ENCODE measurements around the gene IFT43. TPM values are rescaled to one million over a fixed set of nuclear protein-coding genes. Genes with fewer than 3 reads are reported as not detected.

Gene IFT43
- 100 to 1,000 TPM in 1 of 4 donors, 10 to 100 TPM in 3; 28.5 to 101 (median 55.5) TPM for polyA plus RNA-seq
- long read RNA-seq, donor 1: 0 reads
- long read RNA-seq, donor 2, transcript IFT43-202 (9 exons, 833 nt): major isoform, 9 of 9 reads
- long read RNA-seq, donor 2, partial matches to known transcripts: 0 of 9 reads
- long read RNA-seq, donor 2, other reads (novel, unspliced or antisense): 0 of 9 reads
- long read RNA-seq, donor 3, transcript IFT43-202 (9 exons, 833 nt): major isoform, 9 of 17 reads
- long read RNA-seq, donor 3, partial matches to known transcripts: 6 of 17 reads
- long read RNA-seq, donor 3, other reads (novel, unspliced or antisense): 0 of 17 reads
- long read RNA-seq, donor 4, partial matches to known transcripts: 0 of 1 reads
- long read RNA-seq, donor 4, other reads (novel, unspliced or antisense): 0 of 1 reads
- long read RNA-seq, donor 5, partial matches to known transcripts: 0 of 3 reads
- long read RNA-seq, donor 5, other reads (novel, unspliced or antisense): 0 of 3 reads
- long read RNA-seq, donor 6, transcript IFT43-202 (9 exons, 833 nt): major isoform, 12 of 13 reads
- long read RNA-seq, donor 6, partial matches to known transcripts: 0 of 13 reads
- long read RNA-seq, donor 6, other reads (novel, unspliced or antisense): 0 of 13 reads
- long read RNA-seq, donor 7: 0 reads
- long read RNA-seq, donor 8, partial matches to known transcripts: 0 of 1 reads
- long read RNA-seq, donor 8, other reads (novel, unspliced or antisense): 0 of 1 reads
- long read RNA-seq, donor 9, partial matches to known transcripts: 5 of 9 reads
- long read RNA-seq, donor 9, other reads (novel, unspliced or antisense): 0 of 9 reads
- long read RNA-seq, donor 10, transcript IFT43-202 (9 exons, 833 nt): major isoform, 15 of 30 reads
- long read RNA-seq, donor 10, partial matches to known transcripts: 15 of 30 reads
- long read RNA-seq, donor 10, other reads (novel, unspliced or antisense): 0 of 30 reads

GRCh38 chr14:75985618-75986438 lies at the start of gene IFT43:
Gene IFT43, plus strand, starts transcription at chr14:75985763. Its CDS starts 24 bp downstream, at chr14:75985787.
- FAIRE-seq: no peak
- DNase-seq: peak; percentile 86 to 96
- peak within 1 kb of the TSS; percentile 9 to 76 (median 73) for H3K27ac ChIP-seq (ENCODE audit: low read depth in 1 of 3, low read length in 2 of 3)
- WGBS, 3 donors: 0 to 1% (median 1%) methylated on average over 44 to 52 of the region's 52 CpGs
- peaks cover 0 to 12% (median 0%) of the 10 kb centered on the region in 3 donors for H3K36me3 ChIP-seq (ENCODE audit: control insufficient read depth in 3 of 3, insufficient read depth in 2 of 3, low read depth in 1 of 3, low read length in 3 of 3)
- H3K4me3 ChIP-seq (ENCODE audit: low read depth in 1 of 3, low read length in 3 of 3): peak within 1 kb of the TSS; percentile 74 to 82 (median 79)
- H3K27me3 ChIP-seq (ENCODE audit: control insufficient read depth in 3 of 3, insufficient read depth in 3 of 3, low read length in 3 of 3): no peaks in the 10 kb centered on the region
- H3K4me1 ChIP-seq (ENCODE audit: control insufficient read depth in 3 of 3, insufficient read depth in 2 of 3, low read depth in 1 of 3, low read length in 2 of 3): peaks cover 1 to 29% (median 3%) of the 10 kb centered on the region in 3 donors
- no peaks in the 10 kb centered on the region for H3K9me3 ChIP-seq (ENCODE audit: control insufficient read depth in 2 of 2, insufficient read depth in 1 of 2, low read depth in 1 of 2, low read length in 1 of 2)

GRCh38 chr14:75939200-75939599 lies 46.4 kb upstream of the IFT43 start:
- WGBS, 3 donors: 70 to 89% (median 71%) methylated on average over 1 of the region's 1 CpG

GRCh38 chr14:75941030-75941429 lies 44.5 kb upstream of the IFT43 start:
- Histone ChIP-seq H3K27me3 (ENCODE audit: control insufficient read depth in 3 of 3, insufficient read depth in 3 of 3, low read length in 3 of 3) (no peaks in the 10 kb centered on the region), H3K36me3 (ENCODE audit: control insufficient read depth in 3 of 3, insufficient read depth in 2 of 3, low read depth in 1 of 3, low read length in 3 of 3) (peaks cover 0 to 5% (median 0%) of the 10 kb centered on the region in 3 donors), H3K4me3 (ENCODE audit: low read depth in 1 of 3, low read length in 3 of 3) (no peak overlapping the region), H3K27ac (ENCODE audit: low read depth in 1 of 3, low read length in 2 of 3) (no peak overlapping the region), H3K4me1 (ENCODE audit: control insufficient read depth in 3 of 3, insufficient read depth in 2 of 3, low read depth in 1 of 3, low read length in 2 of 3) (no peaks in the 10 kb centered on the region), H3K9me3 (ENCODE audit: control insufficient read depth in 2 of 2, insufficient read depth in 1 of 2, low read depth in 1 of 2, low read length in 1 of 2) (no peaks in the 10 kb centered on the region)
- WGBS, 3 donors: 82 to 88% (median 83%) methylated on average over 4 of the region's 4 CpGs
- FAIRE-seq (no peak), DNase-seq (no peak)

More at GRCh38 chr14:75939200-75939599, 46.4 kb upstream of the IFT43 start:
- Histone ChIP-seq H3K27ac (ENCODE audit: low read depth in 1 of 3, low read length in 2 of 3) (no peak overlapping the region), H3K36me3 (ENCODE audit: control insufficient read depth in 3 of 3, insufficient read depth in 2 of 3, low read depth in 1 of 3, low read length in 3 of 3) (peaks cover 0 to 3% (median 0%) of the 10 kb centered on the region in 3 donors), H3K4me3 (ENCODE audit: low read depth in 1 of 3, low read length in 3 of 3) (no peak overlapping the region), H3K4me1 (ENCODE audit: control insufficient read depth in 3 of 3, insufficient read depth in 2 of 3, low read depth in 1 of 3, low read length in 2 of 3) (no peaks in the 10 kb centered on the region), H3K9me3 (ENCODE audit: control insufficient read depth in 2 of 2, insufficient read depth in 1 of 2, low read depth in 1 of 2, low read length in 1 of 2) (no peaks in the 10 kb centered on the region), H3K27me3 (ENCODE audit: control insufficient read depth in 3 of 3, insufficient read depth in 3 of 3, low read length in 3 of 3) (no peaks in the 10 kb centered on the region)
- no peak for FAIRE-seq
- no peak for DNase-seq

DNA sequence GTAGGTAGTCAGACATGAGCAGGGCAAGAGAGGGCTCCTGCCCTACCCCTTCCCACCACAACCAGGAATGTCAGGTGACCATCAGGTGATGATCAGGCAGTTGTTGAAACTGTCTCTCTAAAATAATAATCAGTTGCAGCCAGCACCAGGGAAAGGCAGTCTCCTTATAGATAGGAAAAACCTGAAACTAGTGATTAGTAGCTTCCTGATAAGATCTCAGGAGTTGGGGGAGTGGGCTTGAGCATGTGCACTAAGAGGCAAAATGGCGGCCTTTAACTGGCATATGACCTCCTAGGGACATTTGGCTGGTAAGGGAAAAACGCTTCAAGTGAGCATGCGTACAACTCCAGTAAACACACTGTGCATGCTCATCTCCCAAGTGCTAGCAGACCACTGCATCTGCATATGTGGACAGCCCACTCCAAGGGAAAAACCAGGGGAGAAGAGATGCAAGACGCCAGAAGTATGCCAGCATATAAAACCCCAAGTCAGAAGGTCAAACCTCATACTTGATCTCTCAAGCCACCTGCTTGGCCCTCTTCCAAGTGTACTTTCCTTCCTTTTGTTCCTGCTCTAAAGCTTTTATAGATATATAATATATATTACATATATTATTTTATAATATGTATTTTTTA lies 40.8 kb upstream of the IFT43 start:
- WGBS, 3 donors: 75 to 88% (median 77%) methylated on average over 4 of the region's 4 CpGs
- H3K9me3 ChIP-seq (ENCODE audit: control insufficient read depth in 2 of 2, insufficient read depth in 1 of 2, low read depth in 1 of 2, low read length in 1 of 2): no peaks in the 10 kb centered on the region
- no peak overlapping the region for H3K27ac ChIP-seq (ENCODE audit: low read depth in 1 of 3, low read length in 2 of 3)
- H3K27me3 ChIP-seq (ENCODE audit: control insufficient read depth in 3 of 3, insufficient read depth in 3 of 3, low read length in 3 of 3): no peaks in the 10 kb centered on the region
- H3K36me3 ChIP-seq (ENCODE audit: control insufficient read depth in 3 of 3, insufficient read depth in 2 of 3, low read depth in 1 of 3, low read length in 3 of 3): peaks cover 0 to 7% (median 0%) of the 10 kb centered on the region in 3 donors
- no peak for DNase-seq
- no peak for FAIRE-seq
- no peak overlapping the region for H3K4me3 ChIP-seq (ENCODE audit: low read depth in 1 of 3, low read length in 3 of 3)
- H3K4me1 ChIP-seq (ENCODE audit: control insufficient read depth in 3 of 3, insufficient read depth in 2 of 3, low read depth in 1 of 3, low read length in 2 of 3): no peaks in the 10 kb centered on the region

DNA sequence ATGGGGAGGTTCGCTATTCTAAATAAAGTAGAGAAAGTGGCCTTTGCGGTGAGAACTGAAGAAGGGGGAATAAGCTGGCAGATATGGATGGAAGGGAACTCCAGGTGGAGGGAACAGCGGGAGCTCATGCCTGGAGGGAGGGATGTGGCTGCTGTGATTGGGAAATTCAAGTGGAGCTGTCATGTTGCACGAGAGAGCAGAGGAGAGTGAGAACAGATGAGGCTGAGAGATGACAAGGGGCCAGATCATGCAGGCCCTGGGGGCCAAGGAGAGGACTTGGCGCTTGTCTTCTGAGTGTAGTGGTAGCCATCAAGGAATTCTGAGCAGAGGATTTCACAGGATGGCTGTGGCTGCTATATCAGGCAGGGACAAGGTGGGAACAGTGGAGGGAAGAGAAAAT lies 38.8 kb upstream of the IFT43 start:
- H3K27ac ChIP-seq (ENCODE audit: low read depth in 1 of 3, low read length in 2 of 3): no peak overlapping the region
- H3K4me1 ChIP-seq (ENCODE audit: control insufficient read depth in 3 of 3, insufficient read depth in 2 of 3, low read depth in 1 of 3, low read length in 2 of 3): no peaks in the 10 kb centered on the region
- FAIRE-seq: no peak

DNA sequence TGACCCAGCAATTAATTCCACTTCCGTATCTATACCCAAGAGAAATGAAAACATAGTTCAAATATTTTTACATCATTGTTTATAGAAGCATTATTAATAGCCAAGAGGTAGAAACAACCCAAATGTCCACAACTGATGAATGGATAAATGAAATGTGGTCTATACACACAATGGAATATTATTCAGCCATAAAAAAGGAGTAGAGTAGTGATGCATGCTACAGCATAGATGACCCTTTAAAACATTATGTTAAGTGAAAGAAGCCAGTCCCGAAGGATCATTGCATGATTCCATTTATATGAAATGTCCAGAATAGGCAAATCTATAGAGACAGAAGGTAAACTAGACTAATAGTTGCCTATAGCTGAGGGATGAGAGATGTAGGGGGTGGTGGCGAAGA lies 33.1 kb upstream of the IFT43 start:
- FAIRE-seq (no peak), DNase-seq (no peak)
- H3K4me1 ChIP-seq (ENCODE audit: control insufficient read depth in 3 of 3, insufficient read depth in 2 of 3, low read depth in 1 of 3, low read length in 2 of 3): no peaks in the 10 kb centered on the region
- H3K36me3 ChIP-seq (ENCODE audit: control insufficient read depth in 3 of 3, insufficient read depth in 2 of 3, low read depth in 1 of 3, low read length in 3 of 3): peaks cover 0 to 11% (median 0%) of the 10 kb centered on the region in 3 donors
- no peaks in the 10 kb centered on the region for H3K27me3 ChIP-seq (ENCODE audit: control insufficient read depth in 3 of 3, insufficient read depth in 3 of 3, low read length in 3 of 3)
- 92 to 98% (median 97%) methylated on average over 3 of the region's 3 CpGs for WGBS, 3 donors
- H3K27ac ChIP-seq (ENCODE audit: low read depth in 1 of 3, low read length in 2 of 3): no peak overlapping the region
- no peaks in the 10 kb centered on the region for H3K9me3 ChIP-seq (ENCODE audit: control insufficient read depth in 2 of 2, insufficient read depth in 1 of 2, low read depth in 1 of 2, low read length in 1 of 2)
- H3K4me3 ChIP-seq (ENCODE audit: low read depth in 1 of 3, low read length in 3 of 3): no peak overlapping the region

More for the DNA sequence above, 38.8 kb upstream of the IFT43 start:
- 95 to 99% (median 97%) methylated on average over 5 of the region's 5 CpGs for WGBS, 3 donors
- Histone ChIP-seq H3K36me3 (ENCODE audit: control insufficient read depth in 3 of 3, insufficient read depth in 2 of 3, low read depth in 1 of 3, low read length in 3 of 3) (peaks cover 0 to 5% (median 0%) of the 10 kb centered on the region in 3 donors), H3K27me3 (ENCODE audit: control insufficient read depth in 3 of 3, insufficient read depth in 3 of 3, low read length in 3 of 3) (no peaks in the 10 kb centered on the region), H3K4me3 (ENCODE audit: low read depth in 1 of 3, low read length in 3 of 3) (no peak overlapping the region), H3K9me3 (ENCODE audit: control insufficient read depth in 2 of 2, insufficient read depth in 1 of 2, low read depth in 1 of 2, low read length in 1 of 2) (no peaks in the 10 kb centered on the region)
- no peak for DNase-seq

- no peaks in the 10 kb centered on the region for H3K4me1 ChIP-seq (ENCODE audit: control insufficient read depth in 3 of 3, insufficient read depth in 2 of 3, low read depth in 1 of 3, low read length in 2 of 3)
- H3K9me3 ChIP-seq (ENCODE audit: control insufficient read depth in 2 of 2, insufficient read depth in 1 of 2, low read depth in 1 of 2, low read length in 1 of 2): no peaks in the 10 kb centered on the region
- H3K36me3 ChIP-seq (ENCODE audit: control insufficient read depth in 3 of 3, insufficient read depth in 2 of 3, low read depth in 1 of 3, low read length in 3 of 3): peaks cover 0 to 29% (median 0%) of the 10 kb centered on the region in 3 donors
- FAIRE-seq: no peak
- no peak for DNase-seq
- no peaks in the 10 kb centered on the region for H3K27me3 ChIP-seq (ENCODE audit: control insufficient read depth in 3 of 3, insufficient read depth in 3 of 3, low read length in 3 of 3)
- H3K27ac ChIP-seq (ENCODE audit: low read depth in 1 of 3, low read length in 2 of 3): no peak overlapping the region
- 95 to 99% (median 97%) methylated on average over 9 of the region's 9 CpGs for WGBS, 3 donors
- H3K4me3 ChIP-seq (ENCODE audit: low read depth in 1 of 3, low read length in 3 of 3): no peak overlapping the region
Observed at GRCh38 chr14:75959031-75959430, 26.5 kb upstream of the IFT43 start.
